Left lung (tissue), 10 donors: ENCODE measurements around the gene SEC23B. TPM values are rescaled to one million over a fixed set of nuclear protein-coding genes. Genes with fewer than 3 reads are reported as not detected.

Experiments
- ATAC-seq: fragments of 200-7000 bp; cut with Tn5 transposase; one replicate; pipeline ENCODE4 v1.9.1; 2020; ENCODE audit warnings: moderate library complexity
- DNase-seq, 4 donors: peaks; one replicate each; pipeline ENCODE4 v3.0.0-alpha.2; 2013 to 2020
- H3K27ac ChIP-seq, 2 donors: fragments of 200-600 bp; sonication (generic) in 1 of 2; one replicate each; pipeline versions ENCODE4 v1.5.0 to v1.8.0; 2020 to 2021
- H3K27me3 ChIP-seq, 2 donors: fragments of 200-600 bp; sonication (generic) in 1 of 2; one replicate each; pipeline versions ENCODE4 v1.5.0 to v1.8.0; 2020 to 2021
- H3K36me3 ChIP-seq, 2 donors: fragments of 200-600 bp; sonication (generic) in 1 of 2; one replicate each; pipeline versions ENCODE4 v1.5.0 to v1.8.0; 2020 to 2021
- H3K4me1 ChIP-seq, 2 donors: fragments of 200-600 bp; one replicate each; pipeline ENCODE4 v1.8.0; 2021
- H3K4me3 ChIP-seq, 2 donors: fragments of 200-600 bp; sonication (generic) in 1 of 2; one replicate each; pipeline versions ENCODE4 v1.5.0 to v1.8.0; 2020 to 2021; ENCODE audit warnings: mild to moderate bottlenecking in 1 of 2
- H3K9me3 ChIP-seq, 2 donors: fragments of 200-600 bp; sonication (generic) in 1 of 2; one replicate each; pipeline versions ENCODE4 v1.5.0 to v1.8.0; 2020 to 2021
- intact Hi-C, 2 donors: fragments of 100-400 bp; cut with DNase I; formaldehyde crosslinking; loops; one replicate each; pipeline versions ENCODE4 v1.11.2 to v1.14.2; 2022
- polyA plus RNA-seq, 6 donors: library from polyadenylated mRNA; unstranded; fragments of 120-200 nt; gene quantifications; one replicate each; pipeline ENCODE4 v1.2.1, GENCODE V29; 2013; ENCODE audit not compliant: insufficient read length in 6 of 6
- total RNA-seq, 2 donors: library from RNA; stranded (reverse); fragmentation: NEBNext Ultra II Directional; extraction: Animal tissue kit (Norgen Biotek cat#: 25700); gene quantifications; one replicate each; pipeline ENCODE4 v1.2.1, GENCODE V29; 2021
- TF ChIP-seq, protein P1 (sequence below), 2 donors: fragments of 200-600 bp; sonication (generic) in 1 of 2; IDR thresholded peaks; one replicate each; pipeline versions ENCODE4 v1.5.0 to v1.8.0; 2021; ENCODE audit warnings: antibody characterized with exemption in 2 of 2
- donor health status: DM: no; HTN: yes; CAD: no.
- donor health status: DM: no; HTN: no; CAD: no.

The SEC23B gene
- total and polyA plus RNA-seq, 8 donors = 42.0 to 93.6 (median 46.4) TPM

DNA sequence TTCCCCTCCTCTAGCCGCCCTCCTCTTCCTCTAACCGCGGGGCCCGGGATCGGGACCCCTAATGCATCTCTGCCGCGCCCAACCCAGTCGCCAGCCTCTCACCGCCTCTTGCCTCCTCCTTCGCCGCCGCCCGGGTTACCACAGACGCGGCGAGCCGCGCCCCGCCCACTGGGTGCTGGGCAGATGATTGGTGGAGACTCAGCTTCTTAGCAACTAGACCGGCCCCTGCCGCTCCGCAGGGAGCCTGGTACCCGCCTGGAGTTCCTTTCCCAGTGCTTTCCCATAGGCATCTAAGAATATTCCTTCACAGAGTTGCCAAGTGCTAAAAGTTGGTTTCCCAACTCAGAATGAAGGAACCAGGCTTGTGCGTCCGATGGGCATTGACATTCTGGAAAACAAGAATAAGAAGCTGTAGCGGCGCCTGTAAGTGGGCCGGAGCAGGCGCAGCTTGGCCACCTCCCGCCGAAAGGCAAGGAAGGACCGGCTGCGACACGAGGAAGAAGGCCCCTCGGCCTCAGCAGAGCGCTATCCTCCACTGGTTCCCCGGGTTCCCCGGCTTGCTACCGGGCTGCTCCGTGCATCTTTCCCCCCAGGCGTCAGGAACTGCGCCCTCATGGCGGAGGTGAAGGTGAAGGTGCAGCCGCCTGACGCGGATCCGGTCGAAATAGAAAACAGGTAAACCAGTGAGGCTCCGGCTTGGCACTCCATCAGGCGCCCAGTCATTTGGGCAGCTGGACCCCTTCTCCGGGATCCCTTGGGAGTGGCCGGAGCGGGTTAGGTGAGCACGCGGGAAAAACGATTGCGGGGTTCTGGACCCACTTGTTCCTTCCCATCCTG lies 40.6 kb upstream of the SEC23B start, which contains the start of the genes DZANK1 and POLR3F:
DZANK1 (minus strand) TSS at position 137 of the 837 bp plus-strand sequence. CDS start 1,672 bp downstream, outside the sequence.
POLR3F (plus strand) TSS at position 497 of the 837 bp plus-strand sequence; CDS start at position 614, 117 bp downstream.
- ATAC-seq = peak; percentile 100
- Histone ChIP-seq H3K27me3 (no peaks in the 10 kb centered on the region), H3K9me3 (no peaks in the 10 kb centered on the region), H3K4me3 (peak within 1 kb of the TSS; percentile 67 to 83), H3K27ac (peak within 1 kb of the TSS; percentile 77 to 88), H3K36me3 (peaks cover 0 to 29% of the 10 kb centered on the region in 2 donors), H3K4me1 (peaks cover 4 to 19% of the 10 kb centered on the region in 2 donors)
- intact Hi-C loops = no loop called here
- peak; percentile 96 to 98 (median 96) for DNase-seq
- TF ChIP-seq, protein P1, sequence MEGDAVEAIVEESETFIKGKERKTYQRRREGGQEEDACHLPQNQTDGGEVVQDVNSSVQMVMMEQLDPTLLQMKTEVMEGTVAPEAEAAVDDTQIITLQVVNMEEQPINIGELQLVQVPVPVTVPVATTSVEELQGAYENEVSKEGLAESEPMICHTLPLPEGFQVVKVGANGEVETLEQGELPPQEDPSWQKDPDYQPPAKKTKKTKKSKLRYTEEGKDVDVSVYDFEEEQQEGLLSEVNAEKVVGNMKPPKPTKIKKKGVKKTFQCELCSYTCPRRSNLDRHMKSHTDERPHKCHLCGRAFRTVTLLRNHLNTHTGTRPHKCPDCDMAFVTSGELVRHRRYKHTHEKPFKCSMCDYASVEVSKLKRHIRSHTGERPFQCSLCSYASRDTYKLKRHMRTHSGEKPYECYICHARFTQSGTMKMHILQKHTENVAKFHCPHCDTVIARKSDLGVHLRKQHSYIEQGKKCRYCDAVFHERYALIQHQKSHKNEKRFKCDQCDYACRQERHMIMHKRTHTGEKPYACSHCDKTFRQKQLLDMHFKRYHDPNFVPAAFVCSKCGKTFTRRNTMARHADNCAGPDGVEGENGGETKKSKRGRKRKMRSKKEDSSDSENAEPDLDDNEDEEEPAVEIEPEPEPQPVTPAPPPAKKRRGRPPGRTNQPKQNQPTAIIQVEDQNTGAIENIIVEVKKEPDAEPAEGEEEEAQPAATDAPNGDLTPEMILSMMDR (IDR thresholded peaks at IDR 0.05) = no peak

DNA sequence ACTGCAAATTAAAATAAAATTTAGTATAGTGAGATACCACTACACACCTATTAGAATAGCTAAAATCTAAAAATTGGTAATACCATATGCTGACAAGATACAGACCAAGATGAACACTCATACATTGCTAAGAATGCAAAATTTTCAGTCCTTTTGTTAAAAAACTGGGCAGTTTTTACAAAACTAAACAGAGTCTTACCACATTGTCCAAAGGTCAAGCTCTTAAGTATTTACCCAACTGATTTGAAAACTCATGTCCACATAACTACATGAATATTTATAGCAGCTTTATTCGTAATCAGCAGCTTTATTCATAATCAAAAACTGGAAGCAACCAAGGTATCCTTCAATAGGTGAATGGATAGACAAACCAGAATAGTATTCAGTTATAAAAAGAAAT lies 30.5 kb upstream of the SEC23B start:
- peaks cover 0 to 95% of the 10 kb centered on the region in 2 donors for H3K36me3 ChIP-seq
- ATAC-seq = no peak

DNA sequence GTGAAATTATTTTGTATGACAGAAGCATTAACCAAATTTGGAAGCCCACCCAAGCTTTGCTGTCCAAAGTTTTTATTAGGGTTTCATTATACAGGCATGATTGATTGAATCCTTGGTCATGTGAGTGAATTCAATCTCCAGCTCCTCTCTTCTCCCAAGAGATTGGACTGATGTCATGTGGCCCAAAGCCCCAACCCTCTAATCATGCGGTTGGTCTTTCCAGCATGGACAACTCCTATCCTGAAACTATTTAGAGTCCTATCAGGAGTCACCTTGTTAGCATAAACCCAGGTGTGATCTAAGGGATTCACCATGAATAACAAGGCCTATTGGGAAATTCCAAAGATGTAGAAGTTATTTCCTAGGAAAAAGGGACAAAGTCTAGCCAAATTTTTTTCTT lies 29.9 kb upstream of the SEC23B start:
- ATAC-seq = no peak

More for the DNA sequence above, 30.5 kb upstream of the SEC23B start:
- no peaks in the 10 kb centered on the region for H3K9me3 ChIP-seq
- no peak for DNase-seq
- intact Hi-C loops = no loop called here
- H3K4me1 ChIP-seq = no peaks in the 10 kb centered on the region
- H3K4me3 ChIP-seq = no peak overlapping the region
- TF ChIP-seq, protein P1 (IDR thresholded peaks at IDR 0.05) = no peak
- H3K27me3 ChIP-seq = no peaks in the 10 kb centered on the region
- H3K27ac ChIP-seq = no peak overlapping the region

DNA sequence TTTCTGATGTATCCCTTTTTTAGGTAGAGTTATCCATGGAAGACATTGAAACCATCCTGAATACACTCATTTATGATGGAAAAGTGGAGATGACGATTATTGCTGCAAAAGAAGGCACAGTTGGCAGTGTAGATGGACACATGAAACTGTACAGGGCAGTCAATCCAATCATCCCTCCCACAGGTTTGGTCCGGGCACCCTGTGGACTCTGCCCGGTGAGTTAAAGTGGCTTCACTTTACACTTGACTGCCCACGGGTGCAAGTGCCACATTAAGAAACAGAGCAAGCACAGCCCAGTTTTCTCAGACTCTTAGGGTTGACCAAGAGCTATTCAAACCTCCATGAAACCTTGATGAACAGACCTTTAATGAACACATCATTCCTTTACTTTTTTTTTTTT lies 26.1 kb upstream of the SEC23B start:
- Histone ChIP-seq H3K4me3 (no peak overlapping the region), H3K4me1 (no peaks in the 10 kb centered on the region), H3K27ac (no peak overlapping the region), H3K36me3 (peaks cover 0 to 92% of the 10 kb centered on the region in 2 donors), H3K27me3 (no peaks in the 10 kb centered on the region), H3K9me3 (no peaks in the 10 kb centered on the region)
- ATAC-seq (no peak), DNase-seq (no peak)
- TF ChIP-seq, protein P1 (IDR thresholded peaks at IDR 0.05) = no peak
- intact Hi-C loops = no loop called here

More for the DNA sequence above, 29.9 kb upstream of the SEC23B start:
- Histone ChIP-seq H3K9me3 (no peaks in the 10 kb centered on the region), H3K36me3 (peaks cover 0 to 97% of the 10 kb centered on the region in 2 donors), H3K4me3 (no peak overlapping the region), H3K4me1 (no peaks in the 10 kb centered on the region), H3K27ac (no peak overlapping the region), H3K27me3 (no peaks in the 10 kb centered on the region)
- TF ChIP-seq, protein P1 (IDR thresholded peaks at IDR 0.05) = no peak
- DNase-seq = no peak
- intact Hi-C loops = no loop called here

DNA sequence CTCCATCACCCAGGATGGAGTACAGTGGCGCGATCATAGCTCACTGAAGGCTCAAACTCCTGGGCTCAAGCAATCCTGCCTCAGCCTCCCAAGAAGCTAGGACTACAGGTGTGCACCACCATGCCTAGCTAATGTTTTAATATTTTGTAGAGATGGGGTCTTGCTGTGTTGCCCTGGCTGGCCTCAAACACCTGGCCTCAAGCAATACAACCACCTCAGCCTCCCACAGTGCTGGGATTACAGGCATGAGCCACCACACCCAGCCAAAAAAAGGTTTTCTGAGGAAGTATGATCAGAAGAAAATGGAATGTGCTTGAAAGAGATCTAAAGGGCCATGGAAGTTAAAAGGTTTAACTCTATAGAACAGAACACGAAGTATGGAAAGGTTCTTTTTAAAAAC lies 19.4 kb upstream of the SEC23B start:
- H3K36me3 ChIP-seq = peaks cover 0 to 67% of the 10 kb centered on the region in 2 donors
- DNase-seq = no peak
- no peak overlapping the region for H3K4me3 ChIP-seq
- peaks cover 0 to 4% of the 10 kb centered on the region in 2 donors for H3K4me1 ChIP-seq
- intact Hi-C loops = no loop called here
- no peak for ATAC-seq
- TF ChIP-seq, protein P1 (IDR thresholded peaks at IDR 0.05) = no peak
- H3K9me3 ChIP-seq = no peaks in the 10 kb centered on the region
- H3K27ac ChIP-seq = no peak overlapping the region
- no peaks in the 10 kb centered on the region for H3K27me3 ChIP-seq
